Vagina (tissue), 2 donors: Measurements from ENCODE around the gene PCNA. TPM values are rescaled to one million over a fixed set of nuclear protein-coding genes. Genes with fewer than 3 reads are reported as not detected.

Experiments used
- DNase-seq, 2 donors: peaks; one replicate each; pipeline ENCODE4 v3.0.0-alpha.2; 2017; ENCODE audit errors: extremely low spot score in 2 of 2
- H3K27ac ChIP-seq: fragments of 200-600 bp; sonication (generic); one replicate; pipeline ENCODE4 v1.5.1; 2019
- H3K27me3 ChIP-seq: fragments of 200-600 bp; sonication (generic); one replicate; pipeline ENCODE4 v1.5.1; 2019
- H3K36me3 ChIP-seq, 2 donors: fragments of 200-600 bp; sonication (generic); one replicate each; pipeline ENCODE4 v1.5.1; 2017 to 2019
- H3K4me1 ChIP-seq: fragments of 200-600 bp; sonication (generic); one replicate; pipeline ENCODE4 v1.5.1; 2019
- H3K4me3 ChIP-seq, 2 donors: fragments of 200-600 bp; sonication (generic); 1 replicate in 1 of 2; 2 replicates in 1 of 2; pipeline ENCODE4 v1.5.1; 2016 to 2019
- H3K9me3 ChIP-seq: fragments of 200-600 bp; sonication (generic); one replicate; pipeline ENCODE4 v1.5.1; 2019
- POLR2A ChIP-seq, 2 donors: fragments of 450-650 bp; IDR thresholded peaks; one replicate each; pipeline ENCODE4 v1.6.1; 2017; ENCODE audit warnings: antibody characterized with exemption in 2 of 2, mild to moderate bottlenecking in 2 of 2, moderate library complexity in 2 of 2
- POLR2AphosphoS5 ChIP-seq, 2 donors: sonication (generic); formaldehyde crosslinking; IDR thresholded peaks; one replicate each; pipeline ENCODE4 v1.9.0; 2017; ENCODE audit warnings: antibody characterized with exemption in 2 of 2, mild to moderate bottlenecking in 2 of 2, low read depth in 1 of 2; ENCODE audit not compliant: insufficient read depth in 1 of 2
- intact Hi-C: fragments of 100-400 bp; cut with DNase I; formaldehyde crosslinking; loops from one replicate; pipeline ENCODE4 v1.15.1; 2023
- total RNA-seq: library from RNA; depleted of rRNA; stranded (reverse); fragments of >200 nt; gene quantifications from one replicate; pipeline ENCODE4 v1.2.3, GENCODE V29; 2016
- TF ChIP-seq, protein P1 (sequence below), 3 experiments: fragments of 450-650 bp in 2 of 3; fragments of 200-600 bp in 1 of 3; sonication (generic) in 1 of 3; IDR thresholded peaks; one replicate each; pipeline ENCODE4 v1.5.1; 2017 to 2019; ENCODE audit warnings: antibody characterized with exemption in 3 of 3, mild to moderate bottlenecking in 2 of 3, moderate library complexity in 2 of 3

PCNA gene
- total RNA-seq, 1 donor from 2014 or later, result 42.2 TPM

DNA sequence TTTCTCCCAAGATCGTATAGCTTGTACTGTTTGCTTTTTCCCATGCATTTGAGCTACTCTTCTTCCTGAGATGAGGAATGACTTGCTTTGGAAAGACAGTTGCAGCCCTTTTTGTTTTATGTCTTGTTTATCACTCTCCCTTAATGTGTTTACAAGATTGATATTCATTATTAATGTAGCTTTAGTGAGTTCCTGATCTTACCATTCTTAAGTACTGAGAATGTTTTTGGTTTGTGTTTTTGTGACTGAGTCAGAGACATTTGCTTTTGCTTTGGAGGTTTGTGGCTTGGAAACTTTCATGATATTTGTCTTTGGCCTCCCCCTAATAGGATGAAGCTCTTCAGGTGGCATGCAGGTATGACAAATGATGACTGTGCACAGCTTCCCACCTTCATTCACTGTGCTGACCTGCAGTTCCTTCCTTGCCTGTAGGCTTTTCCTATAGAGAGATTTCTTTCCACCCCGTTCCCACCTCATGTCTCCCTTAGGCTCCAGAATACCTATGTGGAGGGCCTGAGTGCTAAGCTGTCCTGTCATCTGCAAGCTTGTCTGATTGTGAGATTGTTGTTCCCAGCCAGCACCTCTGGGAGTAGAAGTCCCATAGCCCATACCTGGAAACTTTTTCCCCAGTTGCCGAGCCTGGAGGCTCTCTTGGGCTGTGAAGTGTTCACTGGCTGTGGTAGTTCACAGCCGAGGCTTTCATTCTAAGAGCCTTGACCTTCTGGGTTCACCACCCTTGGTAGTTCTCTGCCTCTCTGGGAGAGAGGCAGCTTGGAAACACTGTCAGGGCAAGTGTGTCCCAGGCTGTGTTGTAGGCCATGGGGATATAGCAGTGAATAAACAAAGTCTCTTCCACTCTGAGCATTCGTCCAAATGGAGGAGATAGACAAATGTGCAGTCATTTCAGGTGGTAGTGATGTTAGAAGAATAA lies 34.1 kb upstream of the PCNA start:
- no peak overlapping the region for H3K27ac ChIP-seq
- DNase-seq, result no peak
- intact Hi-C loops, result no loop called here
- H3K4me3 ChIP-seq, result no peak overlapping the region
- no peaks in the 10 kb centered on the region for H3K36me3 ChIP-seq
- H3K27me3 ChIP-seq, result no peaks in the 10 kb centered on the region
- no peaks in the 10 kb centered on the region for H3K9me3 ChIP-seq
- TF ChIP-seq POLR2AphosphoS5 (IDR thresholded peaks at IDR 0.05; ENCODE audit: insufficient read depth in 1 of 2, low read depth in 1 of 2) (no peak), POLR2A (IDR thresholded peaks at IDR 0.05) (no peak)
- TF ChIP-seq, protein P1, sequence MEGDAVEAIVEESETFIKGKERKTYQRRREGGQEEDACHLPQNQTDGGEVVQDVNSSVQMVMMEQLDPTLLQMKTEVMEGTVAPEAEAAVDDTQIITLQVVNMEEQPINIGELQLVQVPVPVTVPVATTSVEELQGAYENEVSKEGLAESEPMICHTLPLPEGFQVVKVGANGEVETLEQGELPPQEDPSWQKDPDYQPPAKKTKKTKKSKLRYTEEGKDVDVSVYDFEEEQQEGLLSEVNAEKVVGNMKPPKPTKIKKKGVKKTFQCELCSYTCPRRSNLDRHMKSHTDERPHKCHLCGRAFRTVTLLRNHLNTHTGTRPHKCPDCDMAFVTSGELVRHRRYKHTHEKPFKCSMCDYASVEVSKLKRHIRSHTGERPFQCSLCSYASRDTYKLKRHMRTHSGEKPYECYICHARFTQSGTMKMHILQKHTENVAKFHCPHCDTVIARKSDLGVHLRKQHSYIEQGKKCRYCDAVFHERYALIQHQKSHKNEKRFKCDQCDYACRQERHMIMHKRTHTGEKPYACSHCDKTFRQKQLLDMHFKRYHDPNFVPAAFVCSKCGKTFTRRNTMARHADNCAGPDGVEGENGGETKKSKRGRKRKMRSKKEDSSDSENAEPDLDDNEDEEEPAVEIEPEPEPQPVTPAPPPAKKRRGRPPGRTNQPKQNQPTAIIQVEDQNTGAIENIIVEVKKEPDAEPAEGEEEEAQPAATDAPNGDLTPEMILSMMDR (IDR thresholded peaks at IDR 0.05), result no peak
- peaks cover 46% of the 10 kb centered on the region for H3K4me1 ChIP-seq

DNA sequence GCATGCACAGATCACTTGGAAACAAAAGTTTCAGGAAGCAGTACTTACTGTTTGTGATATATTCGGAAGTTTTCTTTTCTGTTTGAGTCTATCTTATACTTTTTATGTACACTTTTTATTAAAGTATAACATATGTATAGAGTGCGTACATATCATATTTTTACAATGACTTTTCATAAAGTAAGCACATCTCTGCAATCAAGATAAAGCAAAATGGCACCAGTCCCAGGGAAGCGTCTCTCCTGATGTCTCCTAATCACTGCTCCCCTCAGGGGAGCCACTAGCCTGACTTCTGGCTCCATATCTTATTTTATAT lies 33.4 kb upstream of the PCNA start:
- Histone ChIP-seq H3K27ac (no peak overlapping the region), H3K4me3 (no peak overlapping the region), H3K9me3 (no peaks in the 10 kb centered on the region), H3K27me3 (no peaks in the 10 kb centered on the region), H3K36me3 (no peaks in the 10 kb centered on the region), H3K4me1 (peaks cover 47% of the 10 kb centered on the region)
- TF ChIP-seq POLR2A (IDR thresholded peaks at IDR 0.05), result no peak
- TF ChIP-seq, protein P1 (IDR thresholded peaks at IDR 0.05), result no peak
- no peak for TF ChIP-seq POLR2AphosphoS5 (IDR thresholded peaks at IDR 0.05; ENCODE audit: insufficient read depth in 1 of 2, low read depth in 1 of 2)
- intact Hi-C loops, result no loop called here
- DNase-seq, result no peak

DNA sequence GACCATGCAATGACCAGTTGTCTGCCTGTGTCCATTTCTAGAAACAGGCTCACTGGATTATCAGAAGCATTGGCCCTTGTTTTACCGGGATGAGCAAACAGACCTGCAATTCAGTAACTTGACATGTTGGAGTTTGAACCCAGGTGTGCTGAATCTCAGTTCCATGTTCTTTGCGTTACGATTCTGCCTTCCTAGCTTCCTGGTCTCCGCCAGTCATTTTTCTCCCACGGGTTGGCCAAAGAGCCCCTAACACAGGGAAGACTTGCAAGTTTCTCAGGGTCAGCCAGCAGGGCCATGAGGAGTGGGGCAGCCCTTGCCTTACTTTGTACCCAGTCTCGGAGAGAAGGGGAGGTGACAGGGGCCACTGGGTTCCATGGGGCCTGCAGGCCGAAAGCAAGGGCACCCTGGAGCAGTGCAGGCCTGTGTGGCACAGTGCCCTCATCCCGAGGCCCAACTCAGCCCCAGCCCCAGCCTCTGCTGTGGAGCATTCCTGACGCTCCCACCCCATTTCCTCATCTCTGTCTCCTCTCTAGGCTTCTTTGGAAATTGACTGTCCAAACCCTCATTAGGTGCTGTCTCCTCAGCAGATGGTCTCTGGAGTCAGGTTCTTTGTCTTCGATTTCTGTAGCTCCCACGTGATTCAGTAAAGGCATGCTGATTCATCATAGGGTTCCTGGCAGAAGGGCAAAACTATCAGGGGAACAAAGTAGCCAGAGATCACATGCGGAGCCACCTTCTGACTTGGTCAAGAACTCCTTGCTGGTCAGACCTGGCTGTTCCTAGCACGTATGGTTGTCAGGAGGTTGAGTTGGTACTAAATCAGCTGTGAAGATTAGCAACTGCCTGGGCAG lies 30.7 kb upstream of the PCNA start:
- DNase-seq, result no peak
- no peaks in the 10 kb centered on the region for H3K9me3 ChIP-seq
- H3K36me3 ChIP-seq, result no peaks in the 10 kb centered on the region
- TF ChIP-seq POLR2AphosphoS5 (IDR thresholded peaks at IDR 0.05; ENCODE audit: insufficient read depth in 1 of 2, low read depth in 1 of 2), result no peak
- H3K27me3 ChIP-seq, result no peaks in the 10 kb centered on the region
- intact Hi-C loops, result no loop called here
- H3K27ac ChIP-seq, result no peak overlapping the region
- H3K4me1 ChIP-seq, result peaks cover 63% of the 10 kb centered on the region
- H3K4me3 ChIP-seq, result no peak overlapping the region

DNA sequence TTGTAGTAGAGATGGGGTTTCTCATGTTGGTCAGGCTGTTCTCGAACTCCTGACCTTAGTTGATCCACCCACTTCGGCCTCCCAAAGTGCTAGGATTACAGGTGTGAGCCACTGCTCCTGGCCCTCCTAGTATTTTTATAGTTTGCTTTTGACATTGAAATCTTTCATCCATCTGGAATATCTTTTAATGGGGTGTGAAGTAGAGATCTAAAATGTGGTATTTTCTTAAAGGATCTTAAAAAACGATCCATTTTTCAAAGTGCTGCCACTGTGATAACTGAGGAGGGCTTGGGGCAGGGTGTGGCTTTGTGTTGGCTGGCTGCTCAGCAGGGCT lies 30.1 kb upstream of the PCNA start:
- peaks cover 69% of the 10 kb centered on the region for H3K4me1 ChIP-seq
- DNase-seq, result no peak
- intact Hi-C loops, result no loop called here

DNA sequence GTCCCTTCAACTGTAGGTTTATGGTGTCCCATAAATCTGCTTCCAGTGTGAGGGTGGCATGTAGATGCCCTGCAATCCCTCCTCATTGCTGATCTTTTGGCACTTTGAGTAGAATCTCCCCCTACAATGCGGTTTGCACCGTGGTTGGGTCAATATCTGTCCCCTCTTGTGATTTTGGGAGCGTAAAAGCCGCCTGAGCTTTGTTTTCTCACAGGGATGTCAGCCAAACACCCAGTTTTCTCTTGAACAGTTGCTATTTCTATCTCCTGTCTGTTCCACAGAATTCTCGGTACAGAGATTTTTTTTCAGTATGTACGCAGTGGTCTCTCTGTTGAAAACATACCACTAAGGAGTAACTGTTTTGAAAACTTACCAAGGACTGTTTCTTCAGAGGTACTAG lies 28.8 kb upstream of the PCNA start:
- Histone ChIP-seq H3K4me3 (no peak overlapping the region), H3K9me3 (no peaks in the 10 kb centered on the region), H3K36me3 (no peaks in the 10 kb centered on the region), H3K27me3 (no peaks in the 10 kb centered on the region), H3K27ac (no peak overlapping the region), H3K4me1 (peaks cover 63% of the 10 kb centered on the region)
- no peak for DNase-seq
- intact Hi-C loops, result no loop called here
- no peak for TF ChIP-seq POLR2AphosphoS5 (IDR thresholded peaks at IDR 0.05; ENCODE audit: insufficient read depth in 1 of 2, low read depth in 1 of 2)
- no peak for TF ChIP-seq POLR2A (IDR thresholded peaks at IDR 0.05)
- TF ChIP-seq, protein P1 (IDR thresholded peaks at IDR 0.05), result no peak

More for the DNA sequence above, 30.1 kb upstream of the PCNA start:
- Histone ChIP-seq H3K4me3 (no peak overlapping the region), H3K27ac (no peak overlapping the region), H3K27me3 (no peaks in the 10 kb centered on the region), H3K9me3 (no peaks in the 10 kb centered on the region), H3K36me3 (no peaks in the 10 kb centered on the region)
- no peak for TF ChIP-seq POLR2A (IDR thresholded peaks at IDR 0.05)
- TF ChIP-seq, protein P1 (IDR thresholded peaks at IDR 0.05), result no peak
- no peak for TF ChIP-seq POLR2AphosphoS5 (IDR thresholded peaks at IDR 0.05; ENCODE audit: insufficient read depth in 1 of 2, low read depth in 1 of 2)
